HAP-1 (cell line): ENCODE results near the gene METAP1D.

Experiments used
- DNase-seq, 2 experiments: peaks; one replicate each; pipeline ENCODE4 v3.0.0-alpha.2; 2016 to 2020; ENCODE audit warnings: low spot score in 2 of 2
- H3K27me3 ChIP-seq: fragments of 250-450 bp; sonication (Bioruptor Pico); 2 replicates; pipeline ENCODE4 v1.5.1; 2020; ENCODE audit warnings: low read depth, mild to moderate bottlenecking, moderate library complexity
- H3K36me3 ChIP-seq: fragments of 250-450 bp; sonication (Bioruptor Pico); replicated peaks from 2 replicates; pipeline ENCODE4 v1.5.1; 2020; ENCODE audit warnings: mild to moderate bottlenecking
- H3K4me1 ChIP-seq: fragments of 250-450 bp; sonication (Bioruptor Pico); 2 replicates; pipeline ENCODE4 v1.5.1; 2020; ENCODE audit warnings: mild to moderate bottlenecking
- H3K4me3 ChIP-seq: fragments of 250-450 bp; sonication (Bioruptor Pico); 2 replicates; pipeline ENCODE4 v1.5.1; 2020; ENCODE audit warnings: mild to moderate bottlenecking, moderate library complexity
- H3K9me3 ChIP-seq: fragments of 250-450 bp; sonication (Bioruptor Pico); 2 replicates; pipeline ENCODE4 v1.5.1; 2020; ENCODE audit warnings: mild to moderate bottlenecking, moderate library complexity
- in situ Hi-C: fragments of 300-500 bp; cut with MboI; formaldehyde crosslinking; loops from 3 replicates; pipeline ENCODE4 v1.14.3; 2020; ENCODE audit warnings: low sequenced_read_pairs, inconsistent platforms, mixed read lengths

METAP1D gene

DNA sequence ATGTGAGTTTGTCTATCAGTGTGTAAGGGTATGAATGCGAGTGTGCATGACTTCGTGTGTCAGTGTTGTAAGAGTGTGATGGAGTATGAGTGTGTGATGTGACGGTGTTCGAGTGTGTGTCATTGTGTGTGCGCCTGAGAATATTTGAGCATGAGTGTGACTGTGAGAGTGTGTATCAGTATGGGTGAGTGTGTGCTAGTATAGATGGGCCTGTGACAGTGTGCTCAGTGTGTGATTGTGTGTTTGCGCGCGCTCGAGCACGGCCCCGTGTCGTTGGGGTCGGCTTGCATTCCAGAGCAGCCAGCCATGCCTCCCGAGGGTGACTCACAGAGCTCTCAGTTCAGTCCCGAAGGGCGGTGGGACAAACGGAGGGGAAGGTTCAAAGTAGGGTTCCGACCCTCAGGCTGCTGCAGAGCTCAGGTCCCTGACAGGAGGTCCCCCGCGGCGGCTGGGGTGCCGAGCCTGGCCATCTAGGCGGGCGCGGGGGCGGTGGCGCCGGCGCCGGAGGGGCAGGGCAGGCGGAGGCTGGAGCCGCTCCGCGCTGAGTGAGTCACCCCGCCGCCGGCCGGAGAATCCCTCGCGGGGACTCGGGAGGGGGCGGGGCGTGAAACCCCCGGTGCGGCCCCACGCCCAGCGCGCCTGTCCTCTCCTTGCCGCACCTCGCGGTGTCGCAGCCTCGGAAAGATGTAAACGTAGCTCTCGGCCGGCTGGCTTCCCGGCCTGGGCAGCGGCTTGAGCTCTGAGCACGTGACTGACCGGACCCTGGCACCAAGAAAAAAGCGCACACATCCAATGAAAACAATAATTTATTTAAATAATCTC is 99.1 kb downstream of the METAP1D start:
- H3K9me3 ChIP-seq = no peaks in the 10 kb centered on the region
- H3K4me1 ChIP-seq = peaks cover 35% of the 10 kb centered on the region
- peak; percentile 21 to 78 for DNase-seq
- H3K36me3 ChIP-seq = peaks cover 6% of the 10 kb centered on the region; the same call in 1 of the 2 replicates
- no peaks in the 10 kb centered on the region for H3K27me3 ChIP-seq
- in situ Hi-C loops = no loop called here
- peak overlapping the region; percentile 11 for H3K4me3 ChIP-seq

DNA sequence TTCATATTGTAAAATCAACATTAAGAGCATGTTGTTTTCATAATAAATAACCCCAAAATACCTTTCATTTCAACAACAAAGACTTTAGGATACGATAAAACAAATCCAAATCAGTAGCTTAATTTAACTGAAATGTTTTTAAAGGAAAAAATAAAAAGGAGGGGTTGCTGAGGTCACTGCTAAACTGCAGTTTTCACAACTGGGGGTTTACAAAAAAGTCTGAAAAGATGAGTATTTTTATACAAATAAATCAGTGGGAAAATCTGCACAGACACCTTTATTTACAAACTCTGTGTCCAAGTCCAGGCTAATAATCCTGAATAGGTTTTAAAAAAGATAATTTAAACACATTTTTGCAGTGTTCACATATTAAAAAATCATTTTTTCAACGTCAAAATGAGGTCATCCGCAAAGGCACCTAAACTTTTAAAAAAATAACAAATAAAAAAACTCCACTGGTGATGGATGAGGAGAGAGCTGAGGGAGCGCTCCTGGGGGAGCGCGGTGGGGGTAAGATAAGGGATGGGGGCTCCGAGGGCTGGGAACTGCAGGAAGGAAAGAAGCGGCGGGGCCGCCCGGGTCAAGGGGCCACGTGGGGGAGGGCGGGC is 99.8 kb downstream of the METAP1D start:
- H3K4me1 ChIP-seq = peaks cover 37% of the 10 kb centered on the region
- no peaks in the 10 kb centered on the region for H3K9me3 ChIP-seq
- in situ Hi-C loops = loop anchor here (10.0 kb wide), 2 partner anchors 395 to 515 kb away; no protein-coding TSS in a partner anchor
- no peaks in the 10 kb centered on the region for H3K27me3 ChIP-seq
- H3K4me3 ChIP-seq = peak overlapping the region; percentile 11
- DNase-seq = no peak
- peaks cover 6% of the 10 kb centered on the region; the same call in 1 of the 2 replicates for H3K36me3 ChIP-seq

DNA sequence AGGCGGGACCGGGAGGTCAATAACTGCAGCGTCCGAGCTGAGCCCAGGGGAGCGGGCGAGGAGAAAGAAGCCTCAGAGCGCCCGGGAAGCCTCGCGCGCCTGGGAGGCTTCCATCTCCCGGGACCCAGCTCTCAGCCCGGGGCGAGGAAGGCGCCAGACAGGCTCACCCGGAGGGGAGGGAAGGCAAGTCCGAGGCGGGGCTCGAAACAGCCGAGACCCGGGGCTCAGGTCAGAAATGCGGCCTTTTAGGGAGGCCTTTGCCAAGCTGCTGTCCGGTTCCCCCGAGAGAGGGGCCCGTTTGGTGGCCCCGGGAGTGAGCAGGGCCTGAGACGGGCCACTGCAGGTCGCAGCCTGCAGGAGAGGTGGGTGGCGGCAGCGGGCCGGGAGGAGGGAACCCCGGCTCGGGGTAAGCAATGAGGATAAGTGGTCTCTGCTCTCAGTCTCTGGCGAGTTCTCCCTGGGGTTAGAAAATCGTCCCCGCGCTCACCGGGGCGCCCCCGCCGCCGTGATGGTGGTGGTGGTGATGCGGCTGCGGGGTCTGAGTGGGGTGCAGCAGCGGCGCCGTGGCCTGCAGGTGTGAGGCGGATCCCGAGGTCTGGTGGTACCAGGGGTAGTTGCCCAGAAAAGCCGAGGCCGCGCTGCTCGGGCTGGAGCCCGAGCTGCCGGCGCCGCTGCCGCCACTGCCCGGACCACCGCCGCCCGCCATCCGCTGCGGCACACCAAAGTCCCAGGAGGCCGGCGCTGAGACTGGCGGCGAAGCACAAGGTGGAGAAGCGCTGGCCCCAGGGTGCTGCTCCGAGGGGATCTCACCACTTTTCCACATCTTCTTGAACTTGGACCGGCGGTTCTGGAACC is 100.6 kb downstream of the METAP1D start:
- peaks cover 6% of the 10 kb centered on the region; the same call in 1 of the 2 replicates for H3K36me3 ChIP-seq
- no peaks in the 10 kb centered on the region for H3K27me3 ChIP-seq
- in situ Hi-C loops = loop anchor here (10.0 kb wide), 2 partner anchors 396 to 516 kb away; no protein-coding TSS in a partner anchor
- no peak for DNase-seq
- no peak overlapping the region for H3K4me3 ChIP-seq
- no peaks in the 10 kb centered on the region for H3K9me3 ChIP-seq
- peaks cover 34% of the 10 kb centered on the region for H3K4me1 ChIP-seq

DNA sequence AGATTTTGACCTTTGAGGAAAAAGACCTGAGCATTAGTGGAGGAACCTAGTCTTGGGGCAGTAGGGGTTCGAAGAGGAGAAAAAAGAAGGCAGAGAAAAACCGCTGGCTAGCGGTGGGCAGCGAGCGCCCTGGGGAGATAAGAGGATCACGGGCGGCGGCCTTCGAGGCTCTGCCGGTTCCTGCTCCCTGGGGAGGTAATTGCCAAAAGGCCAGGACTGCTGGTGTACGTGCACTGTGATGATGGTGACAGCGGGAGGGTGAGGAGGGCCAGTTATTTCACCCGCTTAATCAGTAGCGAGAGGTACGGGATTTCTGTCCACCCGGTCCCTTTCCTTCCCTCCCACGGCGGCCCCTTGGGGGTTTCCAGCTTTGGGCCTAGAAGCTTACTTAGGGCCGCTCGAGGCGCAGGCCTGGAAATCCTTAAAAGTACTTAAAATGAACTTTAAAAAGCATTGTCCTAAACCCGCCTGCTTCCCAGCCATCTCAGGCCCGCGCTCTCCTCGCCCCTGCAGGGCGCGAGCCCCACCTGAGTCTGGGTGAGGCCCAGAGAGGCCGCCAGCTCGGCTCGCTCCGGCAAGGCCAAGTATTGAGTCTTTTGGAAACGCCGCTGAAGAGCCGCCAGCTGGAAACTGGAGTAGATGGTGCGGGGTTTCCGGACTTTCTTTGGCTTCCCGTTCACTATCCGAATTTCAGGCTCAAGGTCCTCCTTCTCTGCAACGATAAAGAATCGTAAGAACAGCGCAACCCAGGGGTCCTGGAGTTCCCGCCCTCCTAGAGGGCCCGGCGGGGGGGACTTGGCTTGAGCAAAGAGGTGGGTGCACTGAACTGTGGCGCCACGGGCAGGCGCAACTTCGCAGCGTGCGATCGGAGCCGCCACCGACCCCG is 101.4 kb downstream of the METAP1D start:
- no peaks in the 10 kb centered on the region for H3K9me3 ChIP-seq
- H3K36me3 ChIP-seq = peaks cover 6% of the 10 kb centered on the region; the same call in 1 of the 2 replicates
- H3K4me1 ChIP-seq = peaks cover 28% of the 10 kb centered on the region
- H3K4me3 ChIP-seq = peak overlapping the region; percentile 58
- DNase-seq = peak in 1 of 2 experiments; percentile 42
- in situ Hi-C loops = loop anchor here (10.0 kb wide), 2 partner anchors 396 to 516 kb away; no protein-coding TSS in a partner anchor
- no peaks in the 10 kb centered on the region for H3K27me3 ChIP-seq

DNA sequence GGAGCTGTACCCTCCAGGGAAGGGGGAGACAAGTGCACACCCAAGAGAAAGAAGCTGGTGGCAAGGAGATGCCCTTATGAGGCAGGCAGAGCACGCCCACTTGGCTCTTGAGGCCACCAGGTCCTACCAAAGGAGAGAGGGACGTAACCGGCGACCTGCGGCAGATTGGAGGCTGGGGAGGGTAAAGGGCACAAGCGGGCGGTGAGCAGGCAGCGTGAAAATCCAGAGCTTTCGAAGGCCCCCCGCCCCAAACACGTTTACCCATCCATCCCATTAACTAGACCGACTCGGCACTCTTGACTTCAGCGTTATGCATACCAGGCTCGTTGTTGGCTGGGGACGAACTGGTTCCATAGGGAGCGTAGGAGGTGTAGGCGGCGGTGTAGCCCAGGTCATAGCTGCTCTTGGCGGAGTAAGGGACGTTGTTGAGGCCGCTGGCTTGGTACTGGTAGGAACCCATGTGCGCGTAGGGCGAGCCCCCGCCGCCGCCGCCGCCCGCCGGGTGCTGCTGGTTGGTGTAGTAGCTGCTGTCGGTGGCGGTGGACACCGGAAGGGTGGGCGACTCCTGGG is 102.2 kb downstream of the METAP1D start:
- Histone ChIP-seq H3K9me3 (no peaks in the 10 kb centered on the region), H3K4me1 (peaks cover 28% of the 10 kb centered on the region), H3K36me3 (peaks cover 6% of the 10 kb centered on the region; the same call in 1 of the 2 replicates), H3K4me3 (peak overlapping the region; percentile 58), H3K27me3 (no peaks in the 10 kb centered on the region)
- peak in 1 of 2 experiments; percentile 55 for DNase-seq
- in situ Hi-C loops = loop anchor here (10.0 kb wide), 2 partner anchors 397 to 517 kb away; no protein-coding TSS in a partner anchor

DNA sequence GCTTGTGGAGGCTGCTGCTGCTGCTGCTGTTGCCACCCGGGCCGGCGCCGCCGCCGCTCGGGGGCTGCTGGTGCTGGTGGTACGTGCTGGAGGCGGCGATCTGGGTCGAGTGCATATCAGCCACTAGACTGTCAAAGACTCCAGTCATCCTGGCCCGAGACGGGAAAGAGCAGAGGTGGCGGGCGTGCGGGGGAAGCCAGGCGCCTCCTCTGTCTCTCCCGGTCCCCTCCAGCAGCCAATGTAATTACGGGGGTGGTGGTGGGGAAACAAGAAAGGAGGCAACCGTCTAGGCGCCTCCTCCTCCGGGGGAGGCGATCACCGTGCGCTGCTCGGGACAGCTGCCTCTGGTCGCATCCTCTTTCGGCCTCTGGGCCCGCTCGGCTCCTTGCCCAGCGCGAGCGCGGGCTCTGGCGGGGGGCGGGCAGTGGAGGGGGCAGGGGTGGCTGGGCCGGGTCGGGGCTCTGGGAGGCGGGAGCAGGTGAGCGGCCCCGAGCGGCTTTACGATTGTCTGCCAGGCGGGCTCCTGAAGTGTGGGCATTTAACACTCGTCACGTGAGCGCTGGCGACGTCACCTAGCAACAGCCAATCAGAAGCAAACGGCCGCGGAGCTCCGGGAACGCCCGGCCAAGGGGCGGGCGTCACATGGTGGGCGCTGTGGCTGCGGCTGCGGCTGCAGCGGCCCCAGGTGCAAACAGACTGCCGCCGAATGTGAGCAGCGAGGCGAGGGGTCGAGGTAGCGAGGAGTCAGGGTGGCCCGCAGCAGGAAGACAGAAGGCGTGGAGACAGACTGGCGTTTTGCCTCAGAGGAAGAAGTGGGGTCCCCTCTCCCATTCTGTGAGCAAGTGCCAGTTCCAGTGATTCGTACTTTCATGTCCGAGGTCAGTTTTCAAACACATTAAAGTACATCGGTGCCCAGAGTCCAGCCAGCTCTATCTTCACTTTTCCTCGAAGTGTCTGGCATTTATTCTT is 102.9 kb downstream of the METAP1D start, which contains the start of gene DLX2:
Gene DLX2, minus strand, starts transcription at position 510 of the 969 bp plus-strand sequence. Its CDS starts 362 bp downstream, at position 148.
- DNase-seq = peak; percentile 95 to 97
- in situ Hi-C loops = loop anchor here (10.0 kb wide), 2 partner anchors 398 to 518 kb away; no protein-coding TSS in a partner anchor
- Histone ChIP-seq H3K4me1 (peaks cover 28% of the 10 kb centered on the region), H3K9me3 (no peaks in the 10 kb centered on the region), H3K27me3 (no peaks in the 10 kb centered on the region), H3K36me3 (peaks cover 6% of the 10 kb centered on the region; the same call in 1 of the 2 replicates), H3K4me3 (peak within 1 kb of the TSS; percentile 58)

DNA sequence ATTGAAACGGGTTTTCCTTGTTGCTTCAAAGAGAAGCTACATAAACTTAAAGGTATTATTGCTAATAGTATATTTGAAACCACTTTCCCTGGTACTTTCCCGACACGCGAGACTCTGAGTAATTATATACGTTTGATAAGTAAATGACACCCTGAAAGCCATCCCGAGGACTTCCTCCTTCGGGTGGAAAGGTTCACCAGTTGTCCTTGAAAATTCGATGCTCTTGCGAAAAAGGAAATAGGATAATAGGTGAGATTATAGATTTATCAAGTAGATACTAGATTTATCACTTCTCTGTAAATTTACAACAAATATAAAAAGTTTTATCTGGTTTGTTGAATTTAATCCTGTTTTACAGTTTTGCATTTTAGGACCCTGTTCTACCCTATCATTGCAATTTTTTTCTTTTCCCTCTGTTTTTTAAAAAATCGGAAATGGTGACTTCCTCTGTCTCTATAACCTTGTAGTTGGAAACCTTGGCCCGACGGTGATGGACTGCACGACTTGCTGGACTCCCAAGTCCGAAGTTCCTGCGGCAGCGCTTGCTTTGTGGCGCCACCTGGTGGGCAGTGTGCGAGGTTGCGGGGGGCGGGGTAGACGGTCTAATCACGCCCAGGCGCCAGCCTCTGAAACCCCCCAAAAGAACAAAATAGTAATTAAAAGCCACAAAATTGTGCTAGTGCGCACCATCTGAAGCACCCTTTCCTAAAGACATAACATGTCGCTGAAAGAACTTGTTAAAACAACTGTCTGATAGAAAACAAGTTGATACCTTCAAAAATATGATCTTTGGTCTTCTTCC is 103.9 kb downstream of the METAP1D start:
- Histone ChIP-seq H3K27me3 (no peaks in the 10 kb centered on the region), H3K9me3 (no peaks in the 10 kb centered on the region), H3K4me1 (peaks cover 28% of the 10 kb centered on the region), H3K36me3 (peaks cover 6% of the 10 kb centered on the region; the same call in 1 of the 2 replicates), H3K4me3 (peak overlapping the region; percentile 58)
- peak; percentile 78 to 94 for DNase-seq
- in situ Hi-C loops = loop anchor here (10.0 kb wide), 2 partner anchors 399 to 519 kb away; no protein-coding TSS in a partner anchor

DNA sequence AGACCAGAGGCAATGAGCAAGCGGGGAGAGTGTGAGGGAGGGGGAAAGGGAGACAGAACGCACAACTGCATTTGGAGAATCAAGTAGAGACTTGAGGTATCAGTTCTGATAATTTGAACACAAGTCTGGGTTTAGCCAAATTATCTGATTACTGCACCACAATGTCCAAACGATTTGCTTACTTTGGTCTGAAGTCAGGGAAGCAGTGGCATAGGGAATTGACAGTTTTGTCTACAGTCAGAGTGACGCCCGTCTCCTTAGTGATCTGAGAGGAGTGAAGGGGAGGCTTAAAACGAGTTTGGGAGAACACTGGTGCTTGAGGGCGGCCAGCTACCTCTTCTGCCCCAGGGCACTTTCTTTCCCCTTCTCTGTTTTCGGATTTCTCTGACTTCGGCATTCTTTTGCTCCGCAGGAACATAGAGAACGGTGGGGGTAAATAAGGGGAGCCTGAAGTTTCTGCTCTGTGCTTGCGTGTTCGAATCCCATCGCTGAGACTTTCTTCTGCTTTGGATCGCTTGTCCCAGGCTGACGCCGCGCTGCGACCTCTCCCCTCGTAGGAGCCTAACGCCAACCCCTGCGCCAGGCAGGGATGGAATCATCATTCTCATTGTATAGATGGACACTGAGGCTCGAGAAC is 105.8 kb downstream of the METAP1D start:
- in situ Hi-C loops = loop anchor here (5.0 to 10.0 kb wide), 3 partner anchors 288 to 521 kb away; no protein-coding TSS in a partner anchor
- no peak overlapping the region for H3K4me3 ChIP-seq
- H3K9me3 ChIP-seq = no peaks in the 10 kb centered on the region
- DNase-seq = no peak
- H3K27me3 ChIP-seq = no peaks in the 10 kb centered on the region
- H3K36me3 ChIP-seq = 0 out of 2 replicates have a peak, but pooled peaks cover 3% of the 10 kb centered on the region
- H3K4me1 ChIP-seq = peaks cover 20% of the 10 kb centered on the region

DNA sequence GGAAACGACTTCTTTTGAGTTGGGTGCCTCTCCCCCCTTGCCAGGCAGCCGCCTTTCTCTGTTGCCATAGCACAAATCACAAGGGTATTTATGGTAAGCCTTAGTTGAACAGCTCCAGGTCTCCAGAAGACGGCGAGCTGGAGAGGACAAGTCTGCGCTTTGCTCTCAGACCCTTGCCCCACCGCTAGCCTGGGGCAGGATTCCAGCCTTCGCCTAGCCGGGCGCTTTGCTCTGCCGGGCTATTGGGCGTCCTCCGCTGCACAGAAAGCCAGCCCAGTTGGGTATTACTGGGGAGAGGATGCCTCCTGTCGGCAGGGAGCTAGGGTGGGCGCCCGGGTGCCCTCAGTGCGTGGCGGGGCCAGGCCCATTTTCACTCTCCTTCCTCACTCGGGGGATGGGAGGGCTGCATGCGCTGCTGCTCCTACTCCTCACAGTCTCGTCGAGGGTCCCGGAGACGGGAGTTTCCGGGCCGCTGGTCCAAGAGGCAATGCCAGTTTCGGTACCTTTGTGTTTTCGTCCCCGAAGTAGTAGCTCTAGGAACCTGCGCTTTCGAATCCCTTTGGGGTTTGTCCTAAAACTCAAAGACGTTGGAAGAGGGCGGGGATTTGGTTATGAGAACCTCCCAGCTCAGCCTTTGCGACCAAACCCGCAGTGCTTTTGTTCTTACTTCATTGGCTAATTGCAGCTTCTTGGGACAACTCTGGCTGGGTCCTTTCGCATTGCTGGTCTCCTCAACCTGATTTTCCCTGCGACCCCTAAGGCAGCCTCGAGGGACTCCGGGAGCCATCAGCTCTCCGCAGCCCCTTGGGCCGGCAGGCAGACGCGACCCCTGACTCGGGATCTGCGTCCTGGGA is 106.6 kb downstream of the METAP1D start:
- Histone ChIP-seq H3K27me3 (no peaks in the 10 kb centered on the region), H3K36me3 (no peaks in the 10 kb centered on the region), H3K9me3 (no peaks in the 10 kb centered on the region), H3K4me1 (peaks cover 16% of the 10 kb centered on the region), H3K4me3 (no peak overlapping the region)
- peak in 1 of 2 experiments; percentile 42 for DNase-seq
- in situ Hi-C loops = loop anchor here (5.0 to 10.0 kb wide), 3 partner anchors 289 to 522 kb away; no protein-coding TSS in a partner anchor
